ENCODE data around the gene PMP22. TPM values are rescaled to one million over a fixed set of nuclear protein-coding genes. Genes with fewer than 3 reads are reported as not detected.
A peak's percentile ranks its signal among the peaks of the same experiment; 100 is the strongest.

PMP22 gene
- total RNA-seq, 1 donor from 2014 or later: 12.0 TPM

DNA sequence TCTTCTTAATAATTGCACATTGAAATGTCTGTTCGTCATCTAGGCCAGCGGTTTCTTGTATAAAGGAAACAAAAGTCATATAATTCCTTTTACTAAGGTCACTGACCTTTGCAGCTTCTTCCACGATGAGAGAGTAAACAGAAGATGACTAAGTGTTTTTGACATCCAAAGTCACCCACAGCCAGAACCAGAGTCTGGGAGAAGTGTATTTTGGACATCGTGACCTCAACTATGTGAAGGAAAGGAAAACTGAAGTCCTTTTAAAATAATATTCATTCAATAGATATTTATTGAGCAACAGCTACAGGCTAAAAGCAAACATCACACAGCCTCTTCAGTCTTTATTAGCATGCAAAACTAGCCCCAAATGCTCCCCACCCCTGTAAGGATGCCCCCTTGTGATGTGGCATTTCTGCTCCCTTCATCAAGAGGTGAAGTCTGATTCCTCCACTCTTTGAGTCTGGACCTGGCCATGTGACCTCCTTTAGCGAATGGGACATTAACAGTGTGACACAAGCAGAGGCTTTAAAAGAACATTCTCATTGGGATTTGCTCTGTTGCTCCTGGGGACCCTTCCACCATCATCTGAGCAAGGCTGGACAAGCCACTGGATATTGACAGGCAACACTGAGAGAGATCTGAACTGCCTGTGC is 8.1 kb upstream of the PMP22 start:
- no peak for DNase-seq

DNA sequence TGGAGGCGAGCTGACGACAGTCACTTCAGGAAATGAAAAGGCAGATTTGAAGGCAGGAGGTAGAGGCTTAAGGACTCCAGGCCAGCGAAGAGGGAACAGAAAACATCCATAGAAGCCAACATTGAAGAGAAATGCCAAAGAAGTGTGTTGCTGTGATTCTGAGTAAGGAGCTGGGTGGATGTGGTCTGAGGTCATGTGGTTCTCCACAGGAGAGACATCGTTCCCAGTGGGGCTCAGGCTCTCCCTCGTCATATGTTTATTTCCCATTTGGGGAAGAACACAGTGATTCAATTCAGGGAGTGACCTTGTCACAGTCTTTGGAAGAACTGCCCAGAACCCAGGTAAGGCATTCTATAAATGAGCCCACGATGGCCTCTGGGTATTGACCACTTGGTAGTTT is 6.6 kb upstream of the PMP22 start:
- no peak for DNase-seq

DNA sequence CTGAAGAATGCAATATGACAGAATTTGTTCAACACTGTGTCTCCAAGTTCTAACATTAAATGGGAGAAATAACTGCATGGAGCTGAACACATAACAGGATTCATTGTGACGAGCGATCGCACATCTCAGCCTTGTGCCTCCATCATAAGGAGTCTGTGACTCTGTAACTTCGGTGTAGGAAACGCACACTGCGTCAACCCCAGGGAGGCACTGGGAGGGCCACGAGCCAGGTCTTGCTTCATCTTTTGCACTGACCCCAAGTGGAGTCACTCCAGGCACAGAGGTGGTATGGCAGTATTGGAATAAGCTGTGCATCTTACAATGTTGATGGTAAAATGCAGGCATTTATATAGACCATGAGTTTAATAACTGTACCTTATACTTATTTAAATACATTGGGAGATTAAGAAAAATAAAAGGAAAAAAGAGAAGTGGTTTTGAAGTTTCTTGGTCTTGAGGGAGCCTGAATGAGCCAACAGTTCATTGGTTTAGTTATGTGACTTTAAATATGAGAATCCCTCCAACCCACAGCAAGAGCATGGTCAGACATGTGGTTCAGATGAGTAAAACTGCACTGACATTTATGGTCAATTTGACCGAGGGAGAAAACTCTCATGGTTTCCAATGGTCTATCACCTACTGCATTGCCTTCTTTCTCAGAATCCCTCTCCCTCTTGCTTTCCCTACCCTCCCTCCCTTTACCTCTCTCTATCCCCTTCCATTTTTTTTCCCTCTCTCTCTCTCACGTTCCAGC is 5.7 kb upstream of the PMP22 start:
- no peak for DNase-seq

DNA sequence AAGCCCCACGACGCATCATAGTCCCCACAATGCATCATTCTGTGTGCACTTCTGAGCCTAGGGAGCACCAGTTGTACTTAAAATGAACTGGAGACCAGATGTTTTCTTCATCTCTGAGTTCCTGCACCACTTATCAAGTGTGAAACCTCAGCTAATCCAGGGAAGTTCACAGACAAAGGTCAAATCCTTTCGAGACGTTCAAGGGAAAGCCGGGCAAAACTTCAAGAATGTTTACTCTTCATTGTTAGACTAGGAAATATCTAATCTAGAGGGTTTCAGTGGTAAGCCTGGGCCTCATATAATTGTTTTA is 4.6 kb upstream of the PMP22 start:
- DNase-seq: no peak

DNA sequence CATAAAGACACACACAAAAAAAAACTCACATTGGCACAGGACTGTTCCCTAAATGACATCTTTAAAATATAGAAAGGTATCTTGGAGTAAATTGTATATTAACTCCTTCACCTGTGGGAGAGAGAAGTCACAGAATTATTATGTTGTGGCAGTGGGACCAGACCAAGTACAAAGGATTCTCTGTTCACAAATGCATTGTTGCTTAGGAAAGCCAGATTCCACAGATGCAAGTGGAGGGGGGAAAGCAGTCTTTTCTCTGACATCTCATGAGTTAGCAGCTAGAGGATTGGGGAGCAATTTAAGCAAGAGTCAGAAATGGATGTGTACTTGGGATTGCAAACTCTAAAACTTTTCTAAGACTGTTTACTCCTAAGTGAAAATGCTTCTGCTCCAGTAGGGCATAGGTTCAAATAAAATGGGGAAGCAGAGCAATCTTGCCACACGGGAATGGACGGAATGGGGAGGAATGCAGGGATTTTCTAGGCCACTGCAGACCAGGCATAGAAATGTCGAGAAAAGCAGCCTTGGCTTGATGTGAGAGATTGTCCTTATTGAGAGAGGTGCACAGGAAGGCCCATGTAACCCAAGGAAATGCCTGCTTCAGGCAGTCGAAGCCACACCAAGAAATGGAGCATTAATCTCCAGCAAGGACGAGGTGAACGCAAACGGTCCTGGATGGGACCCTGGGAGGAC is 4.1 kb upstream of the PMP22 start:
- DNase-seq: no peak

DNA sequence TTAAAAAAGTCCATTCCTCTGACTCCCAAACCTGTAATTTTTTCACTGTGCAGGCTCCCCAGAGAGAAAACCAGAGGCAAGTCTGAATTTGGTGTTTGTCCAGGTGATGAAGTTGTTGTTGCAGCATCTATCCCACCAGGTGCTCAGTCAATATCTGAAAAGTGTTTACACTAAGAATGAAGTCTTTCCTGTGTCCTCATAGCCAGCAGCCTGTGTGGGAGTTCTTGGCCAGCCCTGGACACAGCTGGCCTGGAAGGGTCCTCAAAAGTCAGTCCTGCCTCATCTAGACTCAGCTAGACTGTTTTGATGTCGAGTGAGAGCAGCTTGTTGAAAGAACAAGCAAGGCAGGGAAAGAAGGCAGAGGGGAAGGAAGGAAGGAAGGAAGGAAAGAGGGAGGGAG is 3.3 kb upstream of the PMP22 start:
- no peak for DNase-seq

- no peak for DNase-seq
Observed at GRCh38 chr17:15267996-15268395, 2.9 kb upstream of the PMP22 start.

DNA sequence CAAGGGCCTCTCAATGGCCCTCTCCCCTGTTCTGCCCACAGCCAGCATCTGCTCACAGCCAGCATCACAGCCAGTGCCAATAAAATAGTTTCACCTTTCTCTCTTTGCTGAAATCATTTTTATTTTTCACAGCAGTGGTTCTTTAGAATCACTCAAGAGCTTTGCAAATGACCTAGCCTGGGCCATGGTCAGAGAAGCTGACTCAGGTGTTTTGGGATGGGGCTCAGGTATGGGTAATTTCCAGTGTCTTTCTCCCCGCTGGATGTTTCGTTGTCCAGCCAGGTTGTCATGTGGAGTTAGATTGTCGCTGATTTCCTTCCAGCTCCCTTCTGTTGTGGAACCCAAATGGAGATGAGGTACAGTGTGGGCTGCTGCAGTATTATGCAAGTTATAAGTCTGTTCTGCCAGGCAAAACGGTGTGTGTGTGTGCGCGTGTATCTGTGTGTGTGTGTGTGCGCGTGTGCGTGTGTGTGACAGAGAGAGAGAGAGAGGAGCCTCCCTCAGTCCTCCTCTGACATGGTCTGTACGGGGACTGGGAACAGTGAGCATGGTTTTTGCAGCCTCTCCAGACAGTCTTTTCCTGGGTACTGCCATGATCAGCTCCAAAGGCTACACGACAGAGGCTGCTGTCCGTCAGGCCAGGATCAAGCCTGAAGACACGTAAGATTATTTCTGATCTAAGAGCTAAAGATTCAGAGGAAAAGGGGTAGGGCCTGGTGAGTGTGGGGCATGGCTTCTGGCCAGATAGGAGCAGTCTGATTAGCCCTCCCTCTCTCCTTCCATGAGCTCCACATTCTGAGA is 1.4 kb upstream of the PMP22 start:
- DNase-seq: no peak

- DNase-seq: no peak
Observed at GRCh38 chr17:15264542-15264941, 584 bp downstream of the PMP22 start.

DNA sequence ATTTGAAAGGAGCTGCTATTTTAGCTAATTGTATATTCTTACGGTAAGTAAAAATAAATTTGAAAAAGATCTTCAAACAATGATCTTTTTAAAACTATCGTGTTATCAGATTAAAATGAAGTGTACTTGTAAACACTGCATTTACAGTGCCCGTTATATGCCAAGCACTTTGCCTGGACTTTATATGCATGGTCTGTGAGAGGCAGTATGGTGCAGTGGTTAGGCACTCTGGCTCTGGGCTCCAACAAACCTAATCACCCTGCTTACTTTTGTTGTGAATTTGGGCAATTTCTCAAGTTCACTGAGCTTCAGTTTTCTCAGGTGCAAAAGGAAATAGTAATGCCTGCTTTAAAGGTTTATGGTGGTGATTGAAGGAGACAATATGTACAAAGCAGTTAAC is 1.4 kb downstream of the PMP22 start:
- no peak for DNase-seq

DNA sequence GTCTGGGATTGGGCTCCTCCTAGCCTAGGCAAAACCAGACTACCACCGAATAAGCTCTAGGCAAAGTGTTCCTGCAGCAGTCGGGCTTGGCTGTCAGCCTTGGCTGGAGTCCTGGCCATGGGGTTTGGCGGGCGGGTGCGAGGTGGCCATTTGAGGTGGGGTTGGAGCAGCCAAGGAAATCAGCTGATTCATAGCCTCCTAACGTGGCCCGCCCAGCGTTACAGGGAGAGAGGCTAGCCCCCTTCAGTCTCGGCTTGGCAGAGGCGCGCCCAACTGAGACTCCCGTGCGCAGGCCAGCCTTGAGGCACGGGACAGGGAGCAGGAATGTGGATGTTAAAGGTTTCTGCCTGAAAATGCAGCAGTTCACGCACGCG is 1.9 kb downstream of the PMP22 start:
- DNase-seq: peak; percentile 58

GRCh38 chr17:15262291-15263205 is 2.6 kb downstream of the PMP22 start:
- DNase-seq: peak; percentile 78

- DNase-seq: no peak
Observed at GRCh38 chr17:15261802-15262290, 3.3 kb downstream of the PMP22 start.

GRCh38 chr17:15261258-15261801 is 3.8 kb downstream of the PMP22 start:
- no peak for DNase-seq

DNA sequence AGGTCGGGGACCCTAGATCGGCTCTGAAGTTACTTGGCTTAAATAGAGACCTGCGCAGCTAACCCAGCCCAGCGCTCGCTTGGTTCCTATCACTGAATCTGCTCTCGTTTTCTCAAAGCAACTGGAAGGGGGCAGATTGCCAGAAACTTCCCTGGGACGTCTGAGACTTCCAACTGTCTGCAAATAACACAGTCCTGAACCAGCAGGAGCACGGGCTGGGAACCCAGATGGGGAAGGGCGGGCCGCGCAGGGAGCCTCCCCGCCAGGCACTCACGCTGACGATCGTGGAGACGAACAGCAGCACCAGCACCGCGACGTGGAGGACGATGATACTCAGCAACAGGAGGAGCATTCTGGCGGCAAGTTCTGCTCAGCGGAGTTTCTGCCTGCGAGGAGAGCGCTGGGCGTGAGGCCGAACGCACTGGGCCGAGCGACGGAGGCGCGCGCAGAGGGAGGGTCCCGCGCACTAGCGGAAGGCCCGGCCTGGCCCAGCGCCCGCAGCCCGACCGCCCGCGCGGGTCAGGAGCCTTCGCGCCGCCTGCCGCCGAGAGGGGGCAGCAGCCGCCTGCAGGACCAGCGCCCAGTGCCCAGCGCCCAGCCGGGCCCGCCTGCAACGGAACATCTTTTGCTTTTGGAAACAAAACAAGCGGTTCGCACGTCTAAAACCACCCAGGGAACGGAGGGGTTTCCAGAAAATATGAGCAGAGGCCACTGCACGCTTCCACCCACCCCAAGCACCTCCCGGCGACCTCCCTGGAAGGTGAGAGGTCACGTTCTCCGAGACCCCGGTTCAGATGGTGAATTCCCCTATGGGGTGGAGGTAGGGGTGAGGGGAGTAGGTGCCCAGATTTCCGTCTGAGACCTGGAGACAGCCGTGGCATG is 4.5 kb downstream of the PMP22 start:
- peak; percentile 72 for DNase-seq

DNA sequence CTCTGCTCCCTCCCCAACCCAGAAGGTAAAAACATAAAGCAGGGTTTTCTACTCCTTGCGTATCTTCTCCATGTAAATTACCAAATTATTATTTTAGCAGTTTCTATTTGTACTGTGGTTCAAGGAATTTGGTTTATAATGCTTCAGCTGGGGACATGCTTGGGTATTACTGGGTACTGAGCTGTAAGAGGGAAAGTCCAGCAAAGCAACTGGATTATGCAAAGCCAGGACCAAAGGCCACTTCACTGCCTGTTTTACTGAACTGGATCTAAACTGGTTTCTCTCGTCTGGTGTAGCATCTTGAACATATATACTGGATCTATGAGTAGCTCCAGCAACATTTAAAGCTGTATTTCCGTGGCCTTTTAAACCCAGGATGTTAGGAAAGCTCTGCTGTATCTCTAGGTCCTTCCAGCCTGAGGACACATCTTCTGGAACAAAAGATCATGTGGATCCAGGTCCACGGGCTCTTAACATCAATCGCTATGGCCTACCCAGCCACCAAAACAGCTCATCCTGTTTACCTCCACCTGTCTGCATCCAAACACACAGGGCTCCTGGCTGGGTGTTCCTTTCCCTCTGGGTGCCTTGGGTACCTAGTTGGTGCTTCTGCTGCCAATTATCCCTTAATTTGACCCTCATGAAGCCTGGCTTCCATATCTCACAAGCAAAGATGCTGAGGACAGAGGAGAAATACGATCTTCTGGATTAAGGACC is 7.2 kb downstream of the PMP22 start:
- no peak for DNase-seq

GRCh38 chr17:15257258-15257788 is 7.8 kb downstream of the PMP22 start:
- DNase-seq: peak; percentile 84

DNA sequence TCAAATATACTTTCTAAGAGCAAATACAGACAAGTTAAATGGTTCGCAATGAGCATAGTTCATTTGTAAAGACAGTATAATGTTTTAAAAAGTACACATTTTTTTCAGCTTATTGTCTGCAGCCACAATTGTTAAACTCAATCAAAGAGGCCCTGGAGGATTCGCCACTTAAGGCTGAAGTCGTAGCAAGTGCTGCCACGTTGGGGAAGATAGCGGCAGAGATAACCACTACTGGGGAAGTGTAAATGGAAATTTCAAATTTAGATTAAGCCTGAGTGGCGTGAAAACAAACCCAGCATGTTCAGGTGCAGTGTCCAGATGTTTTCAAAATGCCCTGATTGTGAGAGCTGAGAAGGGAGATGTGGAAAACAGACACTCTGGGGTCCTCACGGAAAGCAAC is 8.4 kb downstream of the PMP22 start:
- no peak for DNase-seq

DNA sequence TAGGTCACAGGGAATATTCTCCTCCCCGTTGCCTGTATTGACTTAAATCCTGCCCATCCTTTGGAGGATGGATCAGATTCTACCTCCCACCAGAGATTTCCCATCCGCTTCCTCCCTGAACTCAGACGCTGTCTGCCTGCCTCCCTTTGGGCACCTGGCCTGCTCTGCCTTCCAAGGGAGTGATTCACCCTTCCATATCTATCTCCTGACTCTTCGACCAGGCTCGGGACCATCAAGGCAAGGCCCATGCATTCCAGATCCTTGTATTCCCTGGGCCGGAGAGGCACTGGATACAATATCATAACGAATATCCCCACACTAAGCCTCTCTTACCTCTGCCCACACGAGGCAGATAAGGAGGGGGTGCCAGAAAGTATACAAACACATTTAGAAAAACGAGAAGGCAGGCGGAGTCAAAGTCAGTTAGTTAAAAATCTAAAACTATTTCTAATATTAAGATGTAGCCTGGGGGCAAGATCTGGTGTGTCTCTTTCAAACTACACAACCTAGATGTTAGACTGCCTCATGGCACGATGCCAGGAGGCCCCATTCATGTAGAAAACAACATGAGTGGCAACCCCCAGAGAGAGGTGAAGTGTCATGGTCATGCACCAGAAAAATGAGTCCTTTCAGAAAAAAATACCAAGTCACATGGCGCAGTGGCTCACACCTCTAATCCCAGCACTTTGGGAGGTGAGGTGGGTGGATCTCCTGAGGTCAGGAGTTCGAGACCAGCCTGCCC is 9.2 kb downstream of the PMP22 start:
- no peak for DNase-seq

Measured in occipital lobe (tissue), 2 donors.